ENCODE results near the gene FREM1. TPM values are rescaled to one million over a fixed set of nuclear protein-coding genes. Genes with fewer than 3 reads are reported as not detected.

FREM1 gene
- total RNA-seq, 1 experiment from 2014 or later, result 0.17 TPM

DNA sequence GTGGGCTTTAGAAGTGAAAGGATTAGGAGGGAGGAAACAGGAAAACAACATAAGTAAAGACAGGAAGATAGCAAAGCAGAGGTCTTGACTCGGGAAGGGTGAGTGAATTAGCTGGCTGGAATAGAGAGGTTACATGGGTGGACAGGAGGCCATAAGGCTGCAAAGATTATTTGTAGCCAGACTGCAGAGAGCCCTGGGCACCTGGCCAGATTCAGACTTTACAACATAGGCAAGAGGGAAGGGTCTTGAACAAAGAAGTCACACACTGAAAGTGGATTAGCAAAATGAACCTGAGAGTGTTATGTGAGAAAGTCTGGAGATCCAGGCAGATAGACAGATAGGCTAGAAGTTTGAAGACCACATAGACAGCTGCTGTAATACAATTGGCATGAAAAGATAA lies 158.0 kb downstream of the FREM1 start:
- CTCF ChIA-PET, result no interaction called here
- POLR2A ChIA-PET (ENCODE audit: unreplicated experiment), result no interaction called here
- Histone ChIP-seq H3K4me2 (no peak overlapping the region), H3K9me2 (ENCODE audit: insufficient read depth) (no peaks in the 10 kb centered on the region), H4K20me1 (ENCODE audit: insufficient read depth) (no peaks in the 10 kb centered on the region), H3F3A (ENCODE audit: insufficient read depth, low read depth) (no peaks in the 10 kb centered on the region), H3K27me3 (ENCODE audit: insufficient read depth, low read depth) (no peaks in the 10 kb centered on the region), H3K79me2 (ENCODE audit: low read depth) (no peaks in the 10 kb centered on the region), H3K4me1 (replicated peaks; ENCODE audit: insufficient read depth) (no peaks in the 10 kb centered on the region), H2AFZ (no peak overlapping the region), H3K4me3 (no peak overlapping the region), H3K36me3 (ENCODE audit: low read depth) (no peaks in the 10 kb centered on the region), H3K27ac (no peak overlapping the region), H3K9me3 (ENCODE audit: insufficient read depth, low read depth) (no peaks in the 10 kb centered on the region)
- no TSS peak for BruUV-seq (replicated peaks)
- intact Hi-C loops (cut with micrococcal nuclease; ENCODE audit: unreplicated experiment), result no loop called here
- TF ChIP-seq CTCF (conservative IDR thresholded peaks at IDR 0.05), result no peak
- TF ChIP-seq EZH2 (IDR thresholded peaks at IDR 0.05; ENCODE audit: low read depth), result no peak
- no peak for DNase-seq

DNA sequence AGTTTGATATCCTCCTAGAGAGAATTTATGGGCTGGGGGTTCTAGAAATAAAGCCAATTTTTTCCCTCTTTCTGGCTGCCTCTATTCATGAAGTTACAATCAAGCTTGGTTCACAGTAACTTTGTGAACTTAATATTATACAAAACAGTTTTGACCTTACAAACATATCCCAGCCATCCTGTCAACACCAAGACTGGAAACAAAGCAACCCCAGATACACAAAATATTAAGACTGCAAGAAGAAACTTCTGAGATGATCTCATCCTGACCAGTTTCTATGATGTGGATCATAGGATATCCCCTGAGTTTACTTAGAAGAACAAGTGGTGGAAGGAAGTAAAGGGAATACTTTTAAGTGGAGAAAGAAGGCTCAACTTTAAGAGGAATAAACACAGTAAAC lies 159.4 kb downstream of the FREM1 start:
- H3K9me3 ChIP-seq (ENCODE audit: insufficient read depth, low read depth), result no peaks in the 10 kb centered on the region
- intact Hi-C loops (cut with micrococcal nuclease; ENCODE audit: unreplicated experiment), result no loop called here
- TF ChIP-seq CTCF (conservative IDR thresholded peaks at IDR 0.05) (no peak), EZH2 (IDR thresholded peaks at IDR 0.05; ENCODE audit: low read depth) (no peak)
- BruUV-seq (replicated peaks), result no TSS peak
- no peaks in the 10 kb centered on the region for H3K79me2 ChIP-seq (ENCODE audit: low read depth)
- H3F3A ChIP-seq (ENCODE audit: insufficient read depth, low read depth), result no peaks in the 10 kb centered on the region
- ChIA-PET CTCF (no interaction called here), POLR2A (ENCODE audit: unreplicated experiment) (interaction anchor here (0.6 kb wide), 1 partner anchor 1775 kb away, joined by 3 read pairs; no protein-coding TSS in a partner anchor)
- no peak overlapping the region for H3K27ac ChIP-seq
- H3K4me1 ChIP-seq (replicated peaks; ENCODE audit: insufficient read depth), result no peaks in the 10 kb centered on the region
- H2AFZ ChIP-seq, result no peak overlapping the region
- H4K20me1 ChIP-seq (ENCODE audit: insufficient read depth), result no peaks in the 10 kb centered on the region
- H3K4me2 ChIP-seq, result no peak overlapping the region
- no peak for DNase-seq
- no peak overlapping the region for H3K4me3 ChIP-seq
- no peaks in the 10 kb centered on the region for H3K36me3 ChIP-seq (ENCODE audit: low read depth)
- no peaks in the 10 kb centered on the region for H3K9me2 ChIP-seq (ENCODE audit: insufficient read depth)
- no peaks in the 10 kb centered on the region for H3K27me3 ChIP-seq (ENCODE audit: insufficient read depth, low read depth)

DNA sequence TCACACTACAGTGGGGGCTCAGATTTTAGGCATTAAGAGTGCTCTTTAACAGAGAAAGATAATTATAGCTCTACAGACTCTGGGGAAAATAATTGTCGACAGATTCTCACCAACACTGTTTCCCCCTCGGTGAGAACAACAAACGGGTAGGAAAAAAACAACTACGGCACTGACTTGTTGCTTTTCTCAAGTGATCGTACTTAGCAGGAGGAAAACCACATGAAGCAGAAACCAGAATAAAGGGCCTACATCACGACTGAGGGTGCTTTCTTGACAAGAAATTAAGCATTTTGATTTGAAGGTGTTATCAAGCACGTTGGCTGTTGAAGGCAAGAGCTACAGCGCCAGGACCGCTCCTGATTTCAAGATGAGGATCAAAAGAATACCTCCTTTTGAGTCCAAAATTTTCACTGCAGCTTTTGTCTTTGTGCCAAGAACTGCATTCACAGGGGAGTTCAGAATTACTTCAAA lies 160.5 kb downstream of the FREM1 start:
- H2AFZ ChIP-seq, result no peak overlapping the region
- no TSS peak for BruUV-seq (replicated peaks)
- no peak overlapping the region for H3K4me2 ChIP-seq
- intact Hi-C loops (cut with micrococcal nuclease; ENCODE audit: unreplicated experiment), result no loop called here
- TF ChIP-seq EZH2 (IDR thresholded peaks at IDR 0.05; ENCODE audit: low read depth) (no peak), CTCF (conservative IDR thresholded peaks at IDR 0.05) (no peak)
- H3K27me3 ChIP-seq (ENCODE audit: insufficient read depth, low read depth), result no peaks in the 10 kb centered on the region
- ChIA-PET POLR2A (ENCODE audit: unreplicated experiment) (no interaction called here), CTCF (no interaction called here)
- H3K36me3 ChIP-seq (ENCODE audit: low read depth), result no peaks in the 10 kb centered on the region
- H3K9me2 ChIP-seq (ENCODE audit: insufficient read depth), result no peaks in the 10 kb centered on the region
- H3K4me3 ChIP-seq, result no peak overlapping the region
- H3F3A ChIP-seq (ENCODE audit: insufficient read depth, low read depth), result no peaks in the 10 kb centered on the region
- no peaks in the 10 kb centered on the region for H4K20me1 ChIP-seq (ENCODE audit: insufficient read depth)
- H3K4me1 ChIP-seq (replicated peaks; ENCODE audit: insufficient read depth), result no peaks in the 10 kb centered on the region
- H3K79me2 ChIP-seq (ENCODE audit: low read depth), result no peaks in the 10 kb centered on the region
- no peak for DNase-seq
- H3K9me3 ChIP-seq (ENCODE audit: insufficient read depth, low read depth), result no peaks in the 10 kb centered on the region
- no peak overlapping the region for H3K27ac ChIP-seq
